IPS DF 4.7 (cell line): Measurements from ENCODE around the gene MLEC.
A peak's percentile ranks its signal among the peaks of the same experiment; 100 is the strongest.

Experiments used
- DNase-seq: peaks from one replicate; pipeline ENCODE4 v3.0.0-alpha.2; 2013; ENCODE audit warnings: low spot score; ENCODE audit errors: extremely low read depth

The MLEC gene

GRCh38 chr12:120686690-120687577, at the start of gene MLEC:
Gene MLEC (plus strand): TSS chr12:120687149. CDS start chr12:120687297, 148 bp downstream.
- DNase-seq, result peak; percentile 78

GRCh38 chr12:120639771-120640721, 46.9 kb upstream of the MLEC start, which contains the start of gene CABP1:
Gene CABP1 (plus strand): TSS chr12:120640626. CDS start chr12:120640686, 60 bp downstream.
- DNase-seq, result no peak

- no peak for DNase-seq
Observed at GRCh38 chr12:120640861-120641833, 45.8 kb upstream of the MLEC start.

GRCh38 chr12:120642121-120642520, 44.8 kb upstream of the MLEC start:
- DNase-seq, result no peak

GRCh38 chr12:120642826-120643225, 44.1 kb upstream of the MLEC start:
- DNase-seq, result no peak

- no peak for DNase-seq
Observed at GRCh38 chr12:120643574-120643973, 43.4 kb upstream of the MLEC start.

GRCh38 chr12:120646044-120646443, 40.9 kb upstream of the MLEC start:
- no peak for DNase-seq

GRCh38 chr12:120647375-120647755, 39.6 kb upstream of the MLEC start:
- no peak for DNase-seq

- no peak for DNase-seq
Observed at GRCh38 chr12:120649442-120650232, 37.3 kb upstream of the MLEC start.

GRCh38 chr12:120650233-120650690, 36.7 kb upstream of the MLEC start:
- DNase-seq, result no peak

GRCh38 chr12:120651821-120652220, 35.1 kb upstream of the MLEC start:
- DNase-seq, result no peak

- no peak for DNase-seq
Observed at GRCh38 chr12:120652656-120653435, 34.1 kb upstream of the MLEC start.

- DNase-seq, result no peak
Observed at GRCh38 chr12:120653611-120654010, 33.3 kb upstream of the MLEC start.

- DNase-seq, result no peak
Observed at GRCh38 chr12:120654656-120655055, 32.3 kb upstream of the MLEC start.

- no peak for DNase-seq
Observed at GRCh38 chr12:120656008-120656407, 30.9 kb upstream of the MLEC start.

GRCh38 chr12:120658286-120659150, 28.4 kb upstream of the MLEC start:
- DNase-seq, result no peak

GRCh38 chr12:120659151-120659525, 27.8 kb upstream of the MLEC start:
- DNase-seq, result no peak

GRCh38 chr12:120661432-120661831, 25.5 kb upstream of the MLEC start:
- no peak for DNase-seq
